Measurements from ENCODE around the gene CLTCL1. TPM values are rescaled to one million over a fixed set of nuclear protein-coding genes. Genes with fewer than 3 reads are reported as not detected.

The CLTCL1 gene
- total RNA-seq, 1 donor from 2014 or later, result 0.73 TPM

- no peak for DNase-seq (ENCODE audit: low spot score)
- Mint-ChIP-seq H3K27ac (no peak overlapping the region), H3K27me3 (ENCODE audit: insufficient read depth) (peaks cover 19% of the 10 kb centered on the region), H3K9me3 (no peaks in the 10 kb centered on the region), H3K36me3 (ENCODE audit: low read depth) (no peaks in the 10 kb centered on the region), H3K4me3 (no peak overlapping the region), H3K4me1 (ENCODE audit: low read depth) (no peaks in the 10 kb centered on the region)
- intact Hi-C loops (cut with micrococcal nuclease), result no loop called here
These were observed 58.3 kb downstream of the CLTCL1 start for GRCh38 chr22:19233189-19233661.

- H3K4me3 Mint-ChIP-seq, result no peak overlapping the region
- peaks cover 19% of the 10 kb centered on the region for H3K27me3 Mint-ChIP-seq (ENCODE audit: insufficient read depth)
- no peaks in the 10 kb centered on the region for H3K4me1 Mint-ChIP-seq (ENCODE audit: low read depth)
- H3K27ac Mint-ChIP-seq, result no peak overlapping the region
- no peaks in the 10 kb centered on the region for H3K36me3 Mint-ChIP-seq (ENCODE audit: low read depth)
- intact Hi-C loops (cut with micrococcal nuclease), result no loop called here
- H3K9me3 Mint-ChIP-seq, result no peaks in the 10 kb centered on the region
- no peak for DNase-seq (ENCODE audit: low spot score)
These were observed 58.9 kb downstream of the CLTCL1 start for GRCh38 chr22:19232623-19233022.

- Mint-ChIP-seq H3K9me3 (no peaks in the 10 kb centered on the region), H3K27me3 (ENCODE audit: insufficient read depth) (peaks cover 19% of the 10 kb centered on the region), H3K4me1 (ENCODE audit: low read depth) (no peaks in the 10 kb centered on the region), H3K4me3 (no peak overlapping the region), H3K27ac (no peak overlapping the region), H3K36me3 (ENCODE audit: low read depth) (no peaks in the 10 kb centered on the region)
- intact Hi-C loops (cut with micrococcal nuclease), result no loop called here
- no peak for DNase-seq (ENCODE audit: low spot score)
These were observed 59.5 kb downstream of the CLTCL1 start for GRCh38 chr22:19231986-19232385.

- no peak for DNase-seq (ENCODE audit: low spot score)
- no peak overlapping the region for H3K27ac Mint-ChIP-seq
- no peak overlapping the region for H3K4me3 Mint-ChIP-seq
- no peaks in the 10 kb centered on the region for H3K9me3 Mint-ChIP-seq
- no peaks in the 10 kb centered on the region for H3K36me3 Mint-ChIP-seq (ENCODE audit: low read depth)
- H3K4me1 Mint-ChIP-seq (ENCODE audit: low read depth), result no peaks in the 10 kb centered on the region
- intact Hi-C loops (cut with micrococcal nuclease), result no loop called here
- H3K27me3 Mint-ChIP-seq (ENCODE audit: insufficient read depth), result peaks cover 10% of the 10 kb centered on the region
These were observed 61.9 kb downstream of the CLTCL1 start for GRCh38 chr22:19229600-19229999.

- intact Hi-C loops (cut with micrococcal nuclease), result no loop called here
- H3K4me3 Mint-ChIP-seq, result no peak overlapping the region
- no peak overlapping the region for H3K27ac Mint-ChIP-seq
These were observed 63.3 kb downstream of the CLTCL1 start for GRCh38 chr22:19228179-19228578.

GRCh38 chr22:19226428-19226827 is 65.1 kb downstream of the CLTCL1 start:
- Mint-ChIP-seq H3K27ac (no peak overlapping the region), H3K36me3 (ENCODE audit: low read depth) (no peaks in the 10 kb centered on the region), H3K27me3 (ENCODE audit: insufficient read depth) (peaks cover 2% of the 10 kb centered on the region), H3K4me1 (ENCODE audit: low read depth) (no peaks in the 10 kb centered on the region), H3K9me3 (no peaks in the 10 kb centered on the region), H3K4me3 (no peak overlapping the region)
- intact Hi-C loops (cut with micrococcal nuclease), result no loop called here
- DNase-seq (ENCODE audit: low spot score), result no peak

More at GRCh38 chr22:19228179-19228578, 63.3 kb downstream of the CLTCL1 start:
- Mint-ChIP-seq H3K4me1 (ENCODE audit: low read depth) (no peaks in the 10 kb centered on the region), H3K36me3 (ENCODE audit: low read depth) (no peaks in the 10 kb centered on the region), H3K27me3 (ENCODE audit: insufficient read depth) (peaks cover 2% of the 10 kb centered on the region), H3K9me3 (no peaks in the 10 kb centered on the region)
- DNase-seq (ENCODE audit: low spot score), result no peak

GRCh38 chr22:19225560-19225959 is 66.0 kb downstream of the CLTCL1 start:
- Mint-ChIP-seq H3K4me1 (ENCODE audit: low read depth) (no peaks in the 10 kb centered on the region), H3K9me3 (no peaks in the 10 kb centered on the region), H3K27me3 (ENCODE audit: insufficient read depth) (no peaks in the 10 kb centered on the region), H3K4me3 (no peak overlapping the region), H3K36me3 (ENCODE audit: low read depth) (no peaks in the 10 kb centered on the region), H3K27ac (no peak overlapping the region)
- DNase-seq (ENCODE audit: low spot score), result no peak
- intact Hi-C loops (cut with micrococcal nuclease), result no loop called here

- Mint-ChIP-seq H3K27me3 (ENCODE audit: insufficient read depth) (no peaks in the 10 kb centered on the region), H3K4me1 (ENCODE audit: low read depth) (no peaks in the 10 kb centered on the region), H3K4me3 (no peak overlapping the region), H3K9me3 (no peaks in the 10 kb centered on the region), H3K27ac (no peak overlapping the region), H3K36me3 (ENCODE audit: low read depth) (no peaks in the 10 kb centered on the region)
- DNase-seq (ENCODE audit: low spot score), result no peak
- intact Hi-C loops (cut with micrococcal nuclease), result no loop called here
These were observed 66.5 kb downstream of the CLTCL1 start for GRCh38 chr22:19224985-19225384.

GRCh38 chr22:19224557-19224956 is 67.0 kb downstream of the CLTCL1 start:
- DNase-seq (ENCODE audit: low spot score), result no peak
- Mint-ChIP-seq H3K4me1 (ENCODE audit: low read depth) (no peaks in the 10 kb centered on the region), H3K4me3 (no peak overlapping the region), H3K27ac (no peak overlapping the region), H3K36me3 (ENCODE audit: low read depth) (no peaks in the 10 kb centered on the region), H3K9me3 (no peaks in the 10 kb centered on the region), H3K27me3 (ENCODE audit: insufficient read depth) (no peaks in the 10 kb centered on the region)
- intact Hi-C loops (cut with micrococcal nuclease), result no loop called here

- H3K27me3 Mint-ChIP-seq (ENCODE audit: insufficient read depth), result no peaks in the 10 kb centered on the region
- intact Hi-C loops (cut with micrococcal nuclease), result no loop called here
- no peak overlapping the region for H3K4me3 Mint-ChIP-seq
- no peaks in the 10 kb centered on the region for H3K9me3 Mint-ChIP-seq
- H3K36me3 Mint-ChIP-seq (ENCODE audit: low read depth), result no peaks in the 10 kb centered on the region
- DNase-seq (ENCODE audit: low spot score), result no peak
- H3K27ac Mint-ChIP-seq, result no peak overlapping the region
- no peaks in the 10 kb centered on the region for H3K4me1 Mint-ChIP-seq (ENCODE audit: low read depth)
These were observed 67.9 kb downstream of the CLTCL1 start for GRCh38 chr22:19223617-19224016.

- no peaks in the 10 kb centered on the region for H3K4me1 Mint-ChIP-seq (ENCODE audit: low read depth)
- no peaks in the 10 kb centered on the region for H3K36me3 Mint-ChIP-seq (ENCODE audit: low read depth)
- H3K9me3 Mint-ChIP-seq, result no peaks in the 10 kb centered on the region
- intact Hi-C loops (cut with micrococcal nuclease), result no loop called here
- H3K4me3 Mint-ChIP-seq, result no peak overlapping the region
- no peak overlapping the region for H3K27ac Mint-ChIP-seq
- H3K27me3 Mint-ChIP-seq (ENCODE audit: insufficient read depth), result no peaks in the 10 kb centered on the region
- DNase-seq (ENCODE audit: low spot score), result no peak
These were observed 68.4 kb downstream of the CLTCL1 start for GRCh38 chr22:19223110-19223509.

- H3K9me3 Mint-ChIP-seq, result no peaks in the 10 kb centered on the region
- H3K4me1 Mint-ChIP-seq (ENCODE audit: low read depth), result no peaks in the 10 kb centered on the region
- no peak overlapping the region for H3K27ac Mint-ChIP-seq
- no peak overlapping the region for H3K4me3 Mint-ChIP-seq
- DNase-seq (ENCODE audit: low spot score), result no peak
- H3K36me3 Mint-ChIP-seq (ENCODE audit: low read depth), result no peaks in the 10 kb centered on the region
- H3K27me3 Mint-ChIP-seq (ENCODE audit: insufficient read depth), result peaks cover 2% of the 10 kb centered on the region
- intact Hi-C loops (cut with micrococcal nuclease), result no loop called here
These were observed 69.1 kb downstream of the CLTCL1 start for GRCh38 chr22:19222242-19223005.

GRCh38 chr22:19220867-19221266 is 70.7 kb downstream of the CLTCL1 start:
- H3K27me3 Mint-ChIP-seq (ENCODE audit: insufficient read depth), result peaks cover 2% of the 10 kb centered on the region
- no peaks in the 10 kb centered on the region for H3K4me1 Mint-ChIP-seq (ENCODE audit: low read depth)
- intact Hi-C loops (cut with micrococcal nuclease), result no loop called here
- H3K4me3 Mint-ChIP-seq, result no peak overlapping the region
- no peaks in the 10 kb centered on the region for H3K9me3 Mint-ChIP-seq
- DNase-seq (ENCODE audit: low spot score), result no peak
- no peaks in the 10 kb centered on the region for H3K36me3 Mint-ChIP-seq (ENCODE audit: low read depth)
- no peak overlapping the region for H3K27ac Mint-ChIP-seq

Measured in activated T-helper 1 cell treated with anti-CD3 and anti-CD28 coated beads, Interleukin-12 subunit alpha, Interleukin-12 subunit beta, Interleukin-2, Interleukin-4 antibody, amounts not matched to agents 30 ng/mL and 10 ng/mL and 1 ng/mL, durations not matched to agents 14 hours and 24 hours and 36 hours (primary cell).